ENCODE results near the gene GHDC.
"Not testable (repeated sequence)": the region's sequence is repeated elsewhere in the genome, so short reads cannot be mapped to it uniquely, and the experiment has no call there.

GHDC gene

GRCh38 chr17:42143138-42143537 lies 51.2 kb downstream of the GHDC start:
- DNase-seq: not testable (repeated sequence)

- no peak for DNase-seq
Observed at GRCh38 chr17:42142371-42142896, 51.9 kb downstream of the GHDC start.

- no peak for DNase-seq
Observed at GRCh38 chr17:42141382-42141781, 52.9 kb downstream of the GHDC start.

- DNase-seq: not testable (repeated sequence)
Observed at GRCh38 chr17:42140690-42141089, 53.6 kb downstream of the GHDC start.
